ENCODE data around the gene SEMA4B. TPM values are rescaled to one million over a fixed set of nuclear protein-coding genes. Genes with fewer than 3 reads are reported as not detected.

SEMA4B gene
- total RNA-seq, 1 experiment from 2014 or later, result 13.2 TPM

GRCh38 chr15:90228960-90229359 is 27.8 kb downstream of the SEMA4B start:
- TF ChIP-seq EZH2 (IDR thresholded peaks at IDR 0.05; ENCODE audit: borderline replicate concordance, low read depth, low read length, poor library complexity, severe bottlenecking), result no peak
- no peak for TF ChIP-seq CTCF (conservative IDR thresholded peaks at IDR 0.05; ENCODE audit: low read depth, low read length)
- intact Hi-C loops (cut with micrococcal nuclease; ENCODE audit: unreplicated experiment), result no loop called here
- Histone ChIP-seq H3K4me3 (ENCODE audit: low read depth, low read length, poor library complexity, severe bottlenecking) (no peak overlapping the region), H3K9me3 (ENCODE audit: low read depth, low read length, poor library complexity, severe bottlenecking) (no peaks in the 10 kb centered on the region), H3K36me3 (ENCODE audit: insufficient read depth, low read length, poor library complexity, severe bottlenecking) (peaks cover 16% of the 10 kb centered on the region), H3K27ac (ENCODE audit: low read depth, low read length, poor library complexity, severe bottlenecking) (no peak overlapping the region), H3K27me3 (replicated peaks; ENCODE audit: insufficient read depth, low read depth, low read length, poor library complexity) (no peaks in the 10 kb centered on the region), H3K4me1 (ENCODE audit: insufficient read depth, low read length, poor library complexity, severe bottlenecking) (no peaks in the 10 kb centered on the region)
- POLR2A ChIA-PET (ENCODE audit: low non-redundant PET), result no interaction called here
- BruUV-seq (replicated peaks), result no TSS peak
- DNase-seq (ENCODE audit: low spot score), result no peak
- CTCF ChIA-PET, result no interaction called here

GRCh38 chr15:90230071-90230494 is 29.0 kb downstream of the SEMA4B start:
- no TSS peak for BruUV-seq (replicated peaks)
- peaks cover 16% of the 10 kb centered on the region for H3K36me3 ChIP-seq (ENCODE audit: insufficient read depth, low read length, poor library complexity, severe bottlenecking)

GRCh38 chr15:90230610-90231009 is 29.5 kb downstream of the SEMA4B start:
- POLR2A ChIA-PET (ENCODE audit: low non-redundant PET), result no interaction called here
- CTCF ChIA-PET, result no interaction called here
- intact Hi-C loops (cut with micrococcal nuclease; ENCODE audit: unreplicated experiment), result no loop called here

More at GRCh38 chr15:90230071-90230494, 29.0 kb downstream of the SEMA4B start:
- H3K4me1 ChIP-seq (ENCODE audit: insufficient read depth, low read length, poor library complexity, severe bottlenecking), result peaks cover 5% of the 10 kb centered on the region
- no peak for DNase-seq (ENCODE audit: low spot score)
- CTCF ChIA-PET, result no interaction called here
- no peak overlapping the region for H3K27ac ChIP-seq (ENCODE audit: low read depth, low read length, poor library complexity, severe bottlenecking)
- POLR2A ChIA-PET (ENCODE audit: low non-redundant PET), result no interaction called here
- intact Hi-C loops (cut with micrococcal nuclease; ENCODE audit: unreplicated experiment), result no loop called here
- no peak for TF ChIP-seq EZH2 (IDR thresholded peaks at IDR 0.05; ENCODE audit: borderline replicate concordance, low read depth, low read length, poor library complexity, severe bottlenecking)
- no peak overlapping the region for H3K4me3 ChIP-seq (ENCODE audit: low read depth, low read length, poor library complexity, severe bottlenecking)
- no peaks in the 10 kb centered on the region for H3K27me3 ChIP-seq (replicated peaks; ENCODE audit: insufficient read depth, low read depth, low read length, poor library complexity)
- H3K9me3 ChIP-seq (ENCODE audit: low read depth, low read length, poor library complexity, severe bottlenecking), result no peaks in the 10 kb centered on the region

More at GRCh38 chr15:90230610-90231009, 29.5 kb downstream of the SEMA4B start:
- Histone ChIP-seq H3K27ac (ENCODE audit: low read depth, low read length, poor library complexity, severe bottlenecking) (no peak overlapping the region), H3K27me3 (replicated peaks; ENCODE audit: insufficient read depth, low read depth, low read length, poor library complexity) (no peaks in the 10 kb centered on the region), H3K4me1 (ENCODE audit: insufficient read depth, low read length, poor library complexity, severe bottlenecking) (peaks cover 5% of the 10 kb centered on the region), H3K36me3 (ENCODE audit: insufficient read depth, low read length, poor library complexity, severe bottlenecking) (peaks cover 16% of the 10 kb centered on the region), H3K4me3 (ENCODE audit: low read depth, low read length, poor library complexity, severe bottlenecking) (no peak overlapping the region), H3K9me3 (ENCODE audit: low read depth, low read length, poor library complexity, severe bottlenecking) (no peaks in the 10 kb centered on the region)
- DNase-seq (ENCODE audit: low spot score), result no peak
- TF ChIP-seq CTCF (conservative IDR thresholded peaks at IDR 0.05; ENCODE audit: low read depth, low read length) (no peak), EZH2 (IDR thresholded peaks at IDR 0.05; ENCODE audit: borderline replicate concordance, low read depth, low read length, poor library complexity, severe bottlenecking) (no peak)
- BruUV-seq (replicated peaks), result no TSS peak

All from A673 (cell line).